ENCODE data around the gene LEMD3.

- TF ChIP-seq FOXK2 (IDR thresholded peaks at IDR 0.05) (no peak), TARDBP (IDR thresholded peaks at IDR 0.05) (no peak), BHLHE40 (IDR thresholded peaks at IDR 0.05; ENCODE audit: borderline replicate concordance) (no peak), ELF4 (IDR thresholded peaks at IDR 0.05) (no peak), FOXM1 (IDR thresholded peaks at IDR 0.05; ENCODE audit: borderline replicate concordance) (no peak), ZNF384 (IDR thresholded peaks at IDR 0.05) (no peak), ARNT (IDR thresholded peaks at IDR 0.05) (no peak), FOXA1 (IDR thresholded peaks at IDR 0.05) (no peak)
These were observed 23.7 kb downstream of the LEMD3 start for GRCh38 chr12:65192963-65193516.
